Lung microvascular endothelial cell (primary cell): ENCODE data around the gene ELMO1. TPM values are rescaled to one million over a fixed set of nuclear protein-coding genes. Genes with fewer than 3 reads are reported as not detected.

ENCODE experiments used
- DNase-seq, 2 donors: peaks; one replicate each; pipeline versions ENCODE4 v3.0.0 to v3.0.0-alpha.2; 2010; ENCODE audit warnings: low read depth in 2 of 2
- total RNA-seq: library from RNA; depleted of rRNA; stranded (reverse); fragments of >200 nt; gene quantifications from 2 replicates; pipeline ENCODE4 v1.2.1, GENCODE V29; 2014

The ELMO1 gene
- total RNA-seq, 1 donor from 2014 or later = 36.5 TPM

GRCh38 chr7:37349979-37350590, 98.6 kb downstream of the ELMO1 start:
- no peak for DNase-seq

- DNase-seq = no peak
These were observed 99.7 kb downstream of the ELMO1 start for GRCh38 chr7:37348982-37349381.

GRCh38 chr7:37346761-37347160, 101.9 kb downstream of the ELMO1 start:
- no peak for DNase-seq

- DNase-seq = peak; percentile 30 to 61
These were observed 103.6 kb downstream of the ELMO1 start for GRCh38 chr7:37344886-37345579.

- peak in 1 of 2 donors; percentile 61 for DNase-seq
These were observed 105.8 kb downstream of the ELMO1 start for GRCh38 chr7:37342688-37343471.

- no peak for DNase-seq
These were observed 106.4 kb downstream of the ELMO1 start for GRCh38 chr7:37342176-37342687.

- no peak for DNase-seq
These were observed 107.5 kb downstream of the ELMO1 start for GRCh38 chr7:37341033-37341630.

- no peak for DNase-seq
These were observed 109.7 kb downstream of the ELMO1 start for GRCh38 chr7:37338966-37339365.

- DNase-seq = no peak
These were observed 111.1 kb downstream of the ELMO1 start for GRCh38 chr7:37337522-37337921.

GRCh38 chr7:37336259-37336658, 112.4 kb downstream of the ELMO1 start:
- no peak for DNase-seq

- peak in 1 of 2 donors; percentile 78 for DNase-seq
These were observed 115.6 kb downstream of the ELMO1 start for GRCh38 chr7:37333075-37333474.

- DNase-seq = no peak
These were observed 116.2 kb downstream of the ELMO1 start for GRCh38 chr7:37332243-37333016.

- DNase-seq = no peak
These were observed 117.9 kb downstream of the ELMO1 start for GRCh38 chr7:37330775-37331174.

GRCh38 chr7:37329940-37330339, 118.7 kb downstream of the ELMO1 start:
- DNase-seq = no peak

GRCh38 chr7:37327288-37327687, 121.4 kb downstream of the ELMO1 start:
- no peak for DNase-seq

- DNase-seq = no peak
These were observed 124.7 kb downstream of the ELMO1 start for GRCh38 chr7:37323966-37324365.

- DNase-seq = no peak
These were observed 125.8 kb downstream of the ELMO1 start for GRCh38 chr7:37322831-37323230.

- DNase-seq = peak; percentile 50 to 59
These were observed 127.7 kb downstream of the ELMO1 start for GRCh38 chr7:37320848-37321468.

- DNase-seq = peak; percentile 61
These were observed 128.4 kb downstream of the ELMO1 start for GRCh38 chr7:37320140-37320847.

- DNase-seq = no peak
These were observed 130.1 kb downstream of the ELMO1 start for GRCh38 chr7:37318541-37318940.
